ENCODE data around the gene ZBTB45. TPM values are rescaled to one million over a fixed set of nuclear protein-coding genes. Genes with fewer than 3 reads are reported as not detected.

The ZBTB45 gene
- total and polyA plus RNA-seq, 2 experiments from 2014 or later = 5.4 to 21.6 TPM

GRCh38 chr19:58476498-58477015, 43.1 kb downstream of the ZBTB45 start:
- Histone ChIP-seq H3K27ac (peak overlapping the region; percentile 93), H3K4me1 (ENCODE audit: insufficient read depth) (peaks cover 14% of the 10 kb centered on the region), H3K4me2 (peak overlapping the region; percentile 93), H4K20me1 (ENCODE audit: insufficient read depth, poor library complexity, severe bottlenecking) (no peaks in the 10 kb centered on the region), H3K36me3 (replicated peaks; ENCODE audit: insufficient read depth, low read depth) (no peaks in the 10 kb centered on the region), H3K9me3 (ENCODE audit: low read depth) (no peaks in the 10 kb centered on the region), H3K79me2 (peaks cover 6% of the 10 kb centered on the region), H3K27me3 (no peaks in the 10 kb centered on the region), H2AFZ (peak overlapping the region; percentile 18), H3K9me2 (replicated peaks; ENCODE audit: insufficient read depth) (no peaks in the 10 kb centered on the region), H3K4me3 (peak overlapping the region; percentile 27)
- WGBS (ENCODE audit: low lambda C conversion rate, missing lambda C conversion rate) = 9% methylated on average over 25 of the region's 27 CpGs
- peak; percentile 46 for DNase-seq (ENCODE audit: low spot score)
- no peak for TF ChIP-seq CTCF (IDR thresholded peaks at IDR 0.05; ENCODE audit: poor library complexity)
- no peak for TF ChIP-seq EZH2 (IDR thresholded peaks at IDR 0.05; ENCODE audit: borderline replicate concordance)
- TF ChIP-seq EZH2phosphoT487 (IDR thresholded peaks at IDR 0.05; ENCODE audit: low read depth, severe bottlenecking, unreplicated experiment) = no peak

- Histone ChIP-seq H3K27ac (peak within 1 kb of the TSS; percentile 93), H3K79me2 (peaks cover 6% of the 10 kb centered on the region), H3K27me3 (no peaks in the 10 kb centered on the region), H2AFZ (peak within 1 kb of the TSS; percentile 30), H3K9me2 (replicated peaks; ENCODE audit: insufficient read depth) (no peaks in the 10 kb centered on the region), H3K4me2 (peak within 1 kb of the TSS; percentile 93), H3K9me3 (ENCODE audit: low read depth) (no peaks in the 10 kb centered on the region), H3K4me3 (peak within 1 kb of the TSS; percentile 27), H3K36me3 (replicated peaks; ENCODE audit: insufficient read depth, low read depth) (no peaks in the 10 kb centered on the region), H3K4me1 (ENCODE audit: insufficient read depth) (peaks cover 14% of the 10 kb centered on the region), H4K20me1 (ENCODE audit: insufficient read depth, poor library complexity, severe bottlenecking) (no peaks in the 10 kb centered on the region)
- under 1% methylated on average over 64 of the region's 64 CpGs for WGBS (ENCODE audit: low lambda C conversion rate, missing lambda C conversion rate)
- TF ChIP-seq EZH2phosphoT487 (IDR thresholded peaks at IDR 0.05; ENCODE audit: low read depth, severe bottlenecking, unreplicated experiment) (no peak), CTCF (IDR thresholded peaks at IDR 0.05; ENCODE audit: poor library complexity) (no peak), EZH2 (IDR thresholded peaks at IDR 0.05; ENCODE audit: borderline replicate concordance) (no peak)
- peak; percentile 97 for DNase-seq (ENCODE audit: low spot score)
Observed at GRCh38 chr19:58475714-58476497, 43.7 kb downstream of the ZBTB45 start, which contains the start of gene ZNF446. Gene ZNF446 (plus strand): TSS chr19:58476352. CDS start chr19:58477219, 867 bp downstream.

- Histone ChIP-seq H3K4me1 (ENCODE audit: insufficient read depth) (peaks cover 14% of the 10 kb centered on the region), H3K4me2 (peak overlapping the region; percentile 93), H3K27ac (peak overlapping the region; percentile 93), H3K79me2 (peaks cover 6% of the 10 kb centered on the region), H3K9me3 (ENCODE audit: low read depth) (no peaks in the 10 kb centered on the region), H4K20me1 (ENCODE audit: insufficient read depth, poor library complexity, severe bottlenecking) (no peaks in the 10 kb centered on the region), H3K36me3 (replicated peaks; ENCODE audit: insufficient read depth, low read depth) (no peaks in the 10 kb centered on the region), H3K4me3 (peak overlapping the region; percentile 13), H3K9me2 (replicated peaks; ENCODE audit: insufficient read depth) (no peaks in the 10 kb centered on the region), H2AFZ (peak overlapping the region; percentile 30), H3K27me3 (no peaks in the 10 kb centered on the region)
- DNase-seq (ENCODE audit: low spot score) = no peak
- TF ChIP-seq EZH2phosphoT487 (IDR thresholded peaks at IDR 0.05; ENCODE audit: low read depth, severe bottlenecking, unreplicated experiment) (no peak), CTCF (IDR thresholded peaks at IDR 0.05; ENCODE audit: poor library complexity) (no peak), EZH2 (IDR thresholded peaks at IDR 0.05; ENCODE audit: borderline replicate concordance) (no peak)
- WGBS (ENCODE audit: low lambda C conversion rate, missing lambda C conversion rate) = 27% methylated on average over 27 of the region's 27 CpGs
Observed at GRCh38 chr19:58474997-58475713, 44.5 kb downstream of the ZBTB45 start.

All from hepatocyte (in vitro differentiated cells).